GM18873 (cell line): Measurements from ENCODE around the gene APOD.
"Not testable (repeated sequence)": the region's sequence is repeated elsewhere in the genome, so short reads cannot be mapped to it uniquely, and the experiment has no call there.

ENCODE experiments used
- ATAC-seq: cut with Tn5 transposase; IDR thresholded peaks from one replicate; pipeline ENCODE4 v1.9.1; 2021; ENCODE audit warnings: mild to moderate bottlenecking, moderate library complexity, moderate number of reproducible peaks; ENCODE audit not compliant: unreplicated experiment, low FRiP score

Gene APOD

DNA sequence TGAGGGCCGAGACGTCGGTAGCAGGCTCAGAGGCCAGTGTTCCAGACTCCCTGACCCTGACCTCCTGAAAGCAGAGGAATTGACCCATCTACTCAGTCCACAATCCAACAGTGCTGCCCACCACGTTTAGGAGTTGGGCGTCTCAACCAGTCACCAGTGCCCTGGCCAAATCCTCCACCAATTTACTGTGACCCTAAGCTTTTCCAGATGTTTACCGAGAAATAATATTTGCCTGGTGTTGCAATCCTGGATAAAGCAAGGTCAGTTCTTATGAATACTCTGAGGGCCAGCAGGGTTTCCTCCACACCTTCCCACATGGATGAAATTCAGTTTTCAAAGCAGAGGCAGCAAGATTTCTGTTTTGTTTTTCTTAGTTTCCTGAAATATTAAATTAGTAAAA is 7.5 kb upstream of the APOD start:
- no peak for ATAC-seq

DNA sequence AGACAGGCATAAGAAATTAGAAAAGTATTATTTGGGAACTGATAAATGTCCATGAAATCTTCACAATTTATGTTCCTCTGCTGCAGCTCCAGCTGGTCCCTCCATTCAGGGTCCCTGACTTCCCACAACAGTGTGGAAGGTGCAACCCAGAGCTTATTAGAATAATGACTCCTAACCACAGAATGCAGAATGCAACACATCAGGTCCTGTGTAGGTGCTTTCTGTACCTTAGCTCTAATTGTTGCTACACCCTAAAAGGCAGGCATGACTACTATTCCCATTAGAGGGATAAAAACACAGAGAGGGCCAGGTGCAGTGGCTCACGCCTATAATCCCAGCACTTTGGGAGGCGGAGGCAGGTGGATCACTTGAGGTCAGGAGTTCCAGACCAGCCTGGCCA is 6.6 kb upstream of the APOD start:
- ATAC-seq: not testable (repeated sequence)

DNA sequence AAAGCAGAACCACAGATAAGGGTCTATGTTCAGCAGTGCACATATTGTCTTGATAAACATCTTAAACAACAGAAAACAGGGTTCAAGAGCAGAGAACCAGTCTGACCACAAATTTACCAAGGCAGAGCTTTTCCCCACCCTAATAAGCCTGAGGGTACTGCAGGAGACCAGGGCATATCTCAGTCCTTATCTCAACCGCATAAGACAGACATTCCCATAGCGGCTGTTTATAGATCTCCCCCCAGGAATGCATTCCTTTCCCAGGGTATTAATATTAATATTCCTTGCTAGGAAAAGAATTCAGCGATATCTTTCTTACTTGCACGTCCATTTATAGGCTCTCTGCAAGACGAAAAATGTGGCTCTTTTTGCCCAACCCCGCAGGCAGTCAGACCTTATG is 6.1 kb upstream of the APOD start:
- ATAC-seq: not testable (repeated sequence)

DNA sequence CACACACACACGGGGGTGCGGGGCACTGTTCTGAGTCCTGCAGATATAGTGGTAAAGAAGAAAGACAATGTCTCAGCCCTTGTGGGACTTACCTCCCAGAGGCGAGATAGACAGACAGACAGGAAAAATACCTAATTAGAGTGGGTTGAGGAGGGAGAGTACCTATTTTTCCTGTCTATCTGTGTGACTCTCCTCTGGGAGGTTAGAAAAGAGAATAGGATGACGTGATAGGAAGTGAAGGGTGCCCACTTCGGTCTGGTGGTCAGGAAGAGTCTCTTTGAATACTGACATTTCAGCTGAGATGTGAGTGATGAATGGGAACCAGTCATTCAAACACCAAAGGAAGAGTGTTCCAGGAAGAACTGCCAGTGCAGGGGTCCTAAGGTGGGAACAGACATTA is 4.1 kb upstream of the APOD start:
- no peak for ATAC-seq

DNA sequence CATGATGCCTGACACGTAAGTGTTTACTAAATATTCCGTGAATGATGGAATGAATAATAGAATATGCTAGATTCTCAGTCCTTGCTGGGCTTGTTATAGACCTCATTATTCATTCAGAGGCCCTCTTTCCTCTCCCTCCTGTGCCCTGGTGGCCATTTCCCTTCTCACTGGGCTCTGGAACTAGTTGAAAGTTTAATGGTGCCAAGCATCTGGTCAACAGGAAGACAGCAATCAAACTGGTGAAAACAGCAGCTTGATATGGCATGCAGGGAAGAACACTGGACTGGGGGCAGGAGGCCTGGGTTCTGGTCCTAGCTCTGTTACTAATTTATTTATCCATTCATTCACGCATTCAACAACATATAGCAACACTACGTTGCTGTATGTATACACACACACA is 3.7 kb upstream of the APOD start:
- ATAC-seq: no peak

GRCh38 chr3:195584543-195584870 is 767 bp upstream of the APOD start:
- no peak for ATAC-seq

GRCh38 chr3:195582947-195583346 is 793 bp downstream of the APOD start:
- ATAC-seq: no peak

DNA sequence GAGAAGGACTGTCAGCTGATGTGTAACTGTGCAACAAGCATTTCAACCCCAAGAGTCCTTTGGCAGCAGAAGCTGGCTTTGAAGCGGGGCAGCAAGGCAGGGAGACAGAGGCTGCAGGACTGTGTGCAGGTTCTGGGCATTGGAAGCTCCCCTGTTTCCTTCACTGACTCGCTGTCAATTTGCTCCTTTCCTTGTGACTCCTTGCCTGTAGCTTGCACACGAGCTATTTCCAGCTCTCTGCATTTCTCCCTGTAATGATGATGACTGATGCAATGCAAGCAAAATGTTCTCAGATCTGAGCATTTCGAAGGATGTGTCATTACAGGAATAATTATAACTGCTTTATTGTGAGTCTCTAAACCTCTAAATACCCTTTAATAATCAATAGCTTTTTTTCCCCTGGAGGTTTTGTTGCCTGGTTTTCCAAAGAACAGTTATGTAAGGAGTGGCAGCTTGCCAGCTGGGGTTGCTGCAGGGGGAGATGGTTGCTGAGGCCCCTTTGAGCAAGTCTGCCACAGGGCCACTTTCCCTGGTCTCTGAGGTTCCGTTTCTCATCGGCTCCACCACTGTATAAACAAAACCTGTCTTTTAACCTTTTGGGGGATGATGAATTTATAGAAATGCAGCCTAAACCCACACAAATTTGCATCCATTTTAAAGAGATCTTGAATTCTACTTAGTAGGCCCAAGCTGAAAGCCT is 2.8 kb downstream of the APOD start:
- no peak for ATAC-seq

DNA sequence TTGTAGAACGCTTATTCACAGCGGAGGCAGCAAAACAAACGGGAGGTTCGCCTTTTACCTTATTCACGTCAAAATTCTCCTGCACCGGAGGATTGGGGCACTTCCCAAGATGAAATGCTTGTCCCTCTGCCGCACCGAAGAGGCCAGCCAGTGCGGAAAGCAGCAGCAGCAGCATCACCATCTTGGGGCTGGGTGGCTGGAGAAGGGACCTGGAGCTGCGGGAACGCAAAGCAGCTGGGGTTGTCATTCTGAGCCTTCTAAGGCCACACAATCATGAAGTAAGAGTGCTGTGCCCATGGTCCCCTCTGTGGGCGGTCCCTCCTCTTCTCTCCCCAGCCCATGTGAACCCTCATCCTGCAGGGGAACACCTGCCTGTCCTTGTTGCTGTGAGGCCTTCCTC is 4.5 kb downstream of the APOD start:
- no peak for ATAC-seq

DNA sequence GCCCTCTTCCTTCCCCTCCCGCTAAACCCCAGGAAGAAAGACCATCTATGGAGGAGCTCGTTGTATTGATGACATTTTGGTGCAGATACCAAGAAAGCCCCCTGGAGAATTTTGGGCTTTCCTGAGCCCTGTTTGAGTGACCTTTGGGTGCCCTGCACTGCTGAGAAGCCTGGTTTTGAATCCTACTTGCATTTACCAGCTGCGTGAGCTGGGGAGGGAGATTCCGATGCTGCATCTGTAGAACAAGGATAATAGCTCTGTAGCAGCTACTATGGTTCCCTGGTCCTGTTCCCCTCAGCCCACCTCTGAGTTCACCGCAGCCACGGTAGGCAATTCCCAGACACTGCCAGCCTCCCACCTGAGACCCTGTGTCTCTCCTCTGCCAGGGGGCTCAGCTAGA is 5.2 kb downstream of the APOD start:
- ATAC-seq: no peak

GRCh38 chr3:195577645-195578177 is 6.0 kb downstream of the APOD start:
- no peak for ATAC-seq

GRCh38 chr3:195574497-195575304 is 9.0 kb downstream of the APOD start:
- no peak for ATAC-seq

DNA sequence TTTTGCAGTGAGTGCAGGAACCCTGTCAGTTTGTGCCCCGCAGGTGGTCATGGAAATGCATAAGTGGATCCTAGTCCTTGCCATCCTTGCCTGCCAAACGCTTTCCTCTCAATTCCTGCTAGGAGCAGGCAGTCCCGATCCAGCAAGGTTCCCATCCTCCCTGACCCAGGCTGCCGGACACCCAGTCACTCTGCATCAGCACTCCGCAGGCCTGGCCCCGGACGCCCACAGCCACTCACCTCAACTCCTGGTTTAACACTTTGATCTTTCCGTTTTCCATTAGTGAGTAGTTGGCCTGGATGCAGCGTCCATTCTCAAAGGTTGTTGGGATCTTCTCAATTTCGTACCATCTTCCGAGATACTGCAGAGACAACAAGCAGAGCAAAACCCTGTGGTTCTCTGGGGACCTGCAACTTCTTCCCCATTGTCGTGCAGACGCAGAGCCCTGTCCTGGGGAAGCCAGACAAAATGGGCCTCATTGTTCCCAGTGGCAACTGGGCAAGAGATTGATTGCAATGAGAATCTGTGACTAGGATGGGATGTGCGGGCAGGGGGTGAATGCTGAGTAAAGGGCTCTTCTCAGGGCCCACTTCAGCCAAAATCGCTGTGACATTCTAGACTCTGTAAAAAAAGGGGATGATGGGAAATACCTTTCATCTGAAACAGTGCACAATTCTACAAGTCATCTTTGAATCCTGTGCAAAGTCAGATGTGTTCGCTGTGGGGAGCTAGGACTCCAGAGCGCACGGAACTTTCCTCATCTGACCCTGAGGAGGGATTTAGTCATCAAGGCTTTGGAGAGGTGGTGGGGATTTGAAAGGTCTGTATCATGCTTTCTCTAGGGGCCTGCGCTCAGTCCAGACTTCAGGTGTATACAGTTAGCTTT is 9.9 kb downstream of the APOD start:
- ATAC-seq: no peak

- ATAC-seq: no peak
Measured at GRCh38 chr3:195571361-195571760, 12.4 kb downstream of the APOD start.

DNA sequence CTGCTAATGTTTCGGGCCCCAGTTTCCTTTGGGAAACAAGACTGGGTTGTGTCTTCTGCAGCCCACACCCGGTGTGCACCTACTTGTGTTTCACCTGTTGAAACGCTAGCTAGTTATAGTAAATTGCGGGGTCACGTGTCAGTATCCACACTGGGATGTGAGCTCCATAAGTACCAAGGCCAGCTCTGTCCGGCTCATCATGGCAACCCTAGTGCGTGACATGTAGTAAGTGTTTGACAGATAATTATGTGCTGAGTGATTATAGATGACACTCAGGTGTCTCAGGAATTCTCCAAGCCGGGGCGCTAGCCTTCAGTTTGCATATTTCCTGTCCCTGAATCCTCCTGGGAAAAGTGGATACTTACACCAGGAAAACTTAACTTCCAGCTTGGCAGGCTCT is 12.8 kb downstream of the APOD start:
- no peak for ATAC-seq

DNA sequence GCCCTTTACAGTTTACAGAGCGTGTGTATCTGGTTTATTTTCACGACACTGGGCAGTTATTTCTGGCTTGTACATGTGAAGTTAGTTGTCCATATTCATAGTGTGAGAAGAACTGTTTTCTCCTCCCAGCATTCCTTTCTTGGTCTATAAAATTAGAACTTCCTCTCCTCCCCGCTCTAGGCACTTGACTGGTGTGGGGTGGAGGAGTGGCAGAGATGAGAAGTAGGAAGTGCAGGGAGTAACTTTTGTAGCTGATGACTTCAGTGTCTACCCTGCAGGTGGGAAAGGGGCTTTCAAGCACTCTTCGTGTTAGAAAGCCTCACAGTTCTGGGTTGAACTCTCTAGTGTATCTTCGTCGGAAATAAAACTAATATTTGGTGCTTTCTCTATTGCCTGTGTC is 13.4 kb downstream of the APOD start:
- ATAC-seq: no peak

DNA sequence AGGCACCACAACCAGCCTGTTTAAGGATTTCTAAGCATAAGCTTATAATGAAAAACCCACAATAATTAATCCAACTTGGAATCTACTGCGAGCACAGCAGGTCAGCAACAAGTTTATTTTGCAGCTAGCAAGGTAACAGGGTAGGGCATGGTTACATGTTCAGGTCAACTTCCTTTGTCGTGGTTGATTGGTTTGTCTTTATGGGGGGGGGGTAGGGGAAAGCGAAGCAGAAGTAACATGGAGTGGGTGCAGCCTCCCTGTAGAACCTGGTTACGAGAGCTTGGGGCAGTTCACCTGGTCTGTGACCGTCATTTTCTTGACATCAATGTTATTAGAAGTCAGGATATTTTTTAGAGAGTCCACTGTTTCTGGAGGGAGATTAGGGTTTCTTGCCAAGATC is 15.1 kb downstream of the APOD start:
- no peak for ATAC-seq

- no peak for ATAC-seq
Measured at GRCh38 chr3:195566797-195567196, 16.9 kb downstream of the APOD start.

DNA sequence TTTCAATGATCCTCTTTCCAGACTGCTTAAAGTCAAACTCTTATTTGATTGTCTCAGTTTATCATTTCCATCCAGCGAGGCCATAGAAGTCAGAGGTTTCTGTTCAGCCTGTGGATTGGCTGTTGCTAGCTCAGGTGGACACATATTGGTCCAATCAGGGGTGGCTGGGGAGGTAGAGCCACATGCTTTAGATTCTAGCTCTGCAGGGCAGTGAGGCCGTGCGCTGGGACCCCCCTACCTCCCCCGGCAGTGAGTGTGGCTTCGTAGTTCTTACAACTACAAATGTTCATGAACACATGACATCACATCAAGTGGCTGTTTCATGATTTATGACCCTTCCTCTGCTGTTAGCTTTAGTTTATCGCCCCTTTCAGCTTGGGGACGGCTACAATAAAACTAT is 18.0 kb downstream of the APOD start:
- no peak for ATAC-seq

DNA sequence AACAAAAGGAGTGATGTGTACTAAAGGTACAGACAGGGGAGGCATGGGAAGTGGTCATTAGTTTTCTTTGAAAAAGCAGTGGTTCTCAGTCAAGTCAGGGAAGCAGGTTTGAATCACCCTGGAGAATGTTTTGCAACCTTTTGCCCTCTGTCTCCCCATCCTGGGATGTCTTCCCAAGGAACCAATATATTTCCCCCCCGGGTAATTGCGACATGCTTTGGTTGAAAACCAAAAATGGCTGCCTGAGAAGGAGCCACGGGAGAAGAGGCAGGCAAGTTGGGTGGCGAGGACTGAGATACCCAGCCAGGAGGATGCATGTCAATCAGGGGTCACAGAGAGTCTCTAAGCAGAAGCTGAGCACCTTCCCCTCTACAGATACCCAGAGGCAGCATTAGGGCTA is 20.4 kb downstream of the APOD start:
- ATAC-seq: no peak
